ENCODE measurements around the gene TMEM130.

DNA sequence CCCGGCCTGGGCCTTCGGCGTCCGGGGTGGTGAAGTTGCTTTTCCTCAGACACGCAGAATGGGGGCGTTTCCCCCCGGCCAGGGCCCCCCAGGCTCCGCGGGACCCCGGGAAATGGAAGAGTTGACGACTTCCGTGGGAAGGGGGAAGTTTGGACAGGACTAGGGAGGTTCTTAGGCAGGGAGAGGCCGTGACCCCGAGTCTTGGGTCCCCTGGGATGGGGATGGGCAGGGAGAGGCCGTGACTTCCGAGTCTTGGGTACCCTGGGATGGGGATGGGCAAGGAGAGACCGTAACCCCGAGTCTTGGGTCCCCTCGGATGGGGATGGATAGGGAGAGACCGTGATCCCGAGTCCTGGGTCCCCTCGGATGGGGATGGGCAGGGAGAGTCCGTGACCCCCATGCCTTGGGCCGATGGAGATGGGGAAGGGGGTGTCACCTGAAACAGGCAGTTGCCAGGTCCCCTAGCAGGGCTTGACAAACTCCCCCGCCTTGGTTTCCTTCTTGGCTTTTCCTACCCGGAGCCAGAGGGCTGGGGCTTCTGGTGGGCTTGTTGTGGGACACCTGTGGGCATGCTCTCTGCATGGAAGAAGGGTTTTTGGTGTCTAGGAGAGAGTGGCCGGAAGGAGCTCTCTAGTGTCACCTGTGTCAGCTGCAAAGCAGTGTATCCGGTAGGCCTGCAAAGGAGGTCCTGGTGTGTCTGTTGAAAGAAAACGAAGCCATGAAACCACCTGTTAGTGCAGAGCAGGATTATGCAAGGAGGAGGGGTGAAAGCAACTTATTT lies 9.6 kb upstream of the TMEM130 start:
- TF ChIP-seq, protein P1, sequence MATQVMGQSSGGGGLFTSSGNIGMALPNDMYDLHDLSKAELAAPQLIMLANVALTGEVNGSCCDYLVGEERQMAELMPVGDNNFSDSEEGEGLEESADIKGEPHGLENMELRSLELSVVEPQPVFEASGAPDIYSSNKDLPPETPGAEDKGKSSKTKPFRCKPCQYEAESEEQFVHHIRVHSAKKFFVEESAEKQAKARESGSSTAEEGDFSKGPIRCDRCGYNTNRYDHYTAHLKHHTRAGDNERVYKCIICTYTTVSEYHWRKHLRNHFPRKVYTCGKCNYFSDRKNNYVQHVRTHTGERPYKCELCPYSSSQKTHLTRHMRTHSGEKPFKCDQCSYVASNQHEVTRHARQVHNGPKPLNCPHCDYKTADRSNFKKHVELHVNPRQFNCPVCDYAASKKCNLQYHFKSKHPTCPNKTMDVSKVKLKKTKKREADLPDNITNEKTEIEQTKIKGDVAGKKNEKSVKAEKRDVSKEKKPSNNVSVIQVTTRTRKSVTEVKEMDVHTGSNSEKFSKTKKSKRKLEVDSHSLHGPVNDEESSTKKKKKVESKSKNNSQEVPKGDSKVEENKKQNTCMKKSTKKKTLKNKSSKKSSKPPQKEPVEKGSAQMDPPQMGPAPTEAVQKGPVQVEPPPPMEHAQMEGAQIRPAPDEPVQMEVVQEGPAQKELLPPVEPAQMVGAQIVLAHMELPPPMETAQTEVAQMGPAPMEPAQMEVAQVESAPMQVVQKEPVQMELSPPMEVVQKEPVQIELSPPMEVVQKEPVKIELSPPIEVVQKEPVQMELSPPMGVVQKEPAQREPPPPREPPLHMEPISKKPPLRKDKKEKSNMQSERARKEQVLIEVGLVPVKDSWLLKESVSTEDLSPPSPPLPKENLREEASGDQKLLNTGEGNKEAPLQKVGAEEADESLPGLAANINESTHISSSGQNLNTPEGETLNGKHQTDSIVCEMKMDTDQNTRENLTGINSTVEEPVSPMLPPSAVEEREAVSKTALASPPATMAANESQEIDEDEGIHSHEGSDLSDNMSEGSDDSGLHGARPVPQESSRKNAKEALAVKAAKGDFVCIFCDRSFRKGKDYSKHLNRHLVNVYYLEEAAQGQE (IDR thresholded peaks at IDR 0.05; ENCODE audit: low read depth, low read length) = no peak
- peak; percentile 5 for TF ChIP-seq CTCF (IDR thresholded peaks at IDR 0.05)
- no peak for TF ChIP-seq ELF1 (IDR thresholded peaks at IDR 0.05)
- no peak for TF ChIP-seq SIN3A (IDR thresholded peaks at IDR 0.05; ENCODE audit: borderline replicate concordance, low read depth, low read length)
- TF ChIP-seq, protein P2, sequence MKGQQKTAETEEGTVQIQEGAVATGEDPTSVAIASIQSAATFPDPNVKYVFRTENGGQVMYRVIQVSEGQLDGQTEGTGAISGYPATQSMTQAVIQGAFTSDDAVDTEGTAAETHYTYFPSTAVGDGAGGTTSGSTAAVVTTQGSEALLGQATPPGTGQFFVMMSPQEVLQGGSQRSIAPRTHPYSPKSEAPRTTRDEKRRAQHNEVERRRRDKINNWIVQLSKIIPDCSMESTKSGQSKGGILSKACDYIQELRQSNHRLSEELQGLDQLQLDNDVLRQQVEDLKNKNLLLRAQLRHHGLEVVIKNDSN (IDR thresholded peaks at IDR 0.05; ENCODE audit: borderline replicate concordance, low read depth) = no peak
- TF ChIP-seq EP300 (IDR thresholded peaks at IDR 0.05; ENCODE audit: borderline replicate concordance in 1 of 2, low read depth in 1 of 2, low read length in 1 of 2) = no peak
- no peak for TF ChIP-seq RAD21 (IDR thresholded peaks at IDR 0.05; ENCODE audit: low read length)
- TF ChIP-seq TCF12 (IDR thresholded peaks at IDR 0.05) = no peak
- no peak for TF ChIP-seq JUND (IDR thresholded peaks at IDR 0.05)
- no peak for TF ChIP-seq TAF1 (IDR thresholded peaks at IDR 0.05; ENCODE audit: borderline replicate concordance, low read depth, low read length)
- no peak for TF ChIP-seq PBX3 (IDR thresholded peaks at IDR 0.05)
- TF ChIP-seq YY1 (IDR thresholded peaks at IDR 0.05; ENCODE audit: low read depth) = no peak
- no peak for TF ChIP-seq POLR2AphosphoS5 (IDR thresholded peaks at IDR 0.05; ENCODE audit: low read depth, low read length)

All from SK-N-SH (cell line).